GM21367 (cell line): ENCODE measurements around the gene CMSS1.

ENCODE experiments used
- ATAC-seq: cut with Tn5 transposase; IDR thresholded peaks from one replicate; pipeline ENCODE4 v1.9.1; 2021; ENCODE audit not compliant: unreplicated experiment

CMSS1 gene

DNA sequence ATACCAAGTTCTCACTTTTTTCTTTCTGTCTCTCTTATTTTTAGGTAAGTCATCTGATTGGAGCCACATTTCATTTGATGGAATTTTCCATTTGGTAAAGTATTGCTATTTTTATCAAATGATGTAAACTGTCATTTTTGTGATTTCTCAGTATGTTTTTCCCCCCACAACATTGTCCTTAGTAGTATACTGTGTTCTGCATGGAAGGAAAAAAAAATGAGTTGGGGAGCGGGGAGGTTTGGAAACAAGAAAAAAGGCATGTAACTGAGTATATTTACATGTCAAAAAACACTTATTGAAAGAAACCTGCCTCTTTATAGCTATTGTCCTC lies 192.4 kb downstream of the CMSS1 start:
- ATAC-seq = no peak

GRCh38 chr3:100018806-100019205 lies 201.1 kb downstream of the CMSS1 start:
- no peak for ATAC-seq

DNA sequence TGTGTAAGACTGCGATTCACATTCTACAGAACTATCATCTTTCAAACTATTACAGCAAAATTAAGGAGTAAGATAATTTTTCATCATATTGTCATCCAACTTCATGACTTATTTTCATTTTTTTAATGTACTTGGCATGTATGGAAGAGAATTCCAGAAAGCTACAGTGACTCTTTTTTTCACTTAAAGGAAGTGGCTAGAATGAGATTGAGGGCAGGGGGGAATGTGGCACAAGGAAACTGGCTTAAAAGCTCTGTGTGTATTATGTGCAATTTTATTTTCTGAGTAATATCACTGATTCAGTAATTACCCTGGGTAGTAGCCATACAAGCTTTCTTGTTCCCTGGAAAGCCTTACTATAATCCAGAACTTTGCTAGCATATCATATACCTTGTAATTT lies 202.1 kb downstream of the CMSS1 start:
- no peak for ATAC-seq

- ATAC-seq = no peak
These were observed 203.4 kb downstream of the CMSS1 start for GRCh38 chr3:100020876-100021644.

GRCh38 chr3:100022506-100022905 lies 204.8 kb downstream of the CMSS1 start:
- ATAC-seq = no peak

GRCh38 chr3:100023150-100023549 lies 205.5 kb downstream of the CMSS1 start:
- no peak for ATAC-seq

GRCh38 chr3:100023595-100023994 lies 205.9 kb downstream of the CMSS1 start:
- no peak for ATAC-seq

GRCh38 chr3:100024520-100025303 lies 207.1 kb downstream of the CMSS1 start:
- no peak for ATAC-seq

- no peak for ATAC-seq
These were observed 209.7 kb downstream of the CMSS1 start for GRCh38 chr3:100027321-100027720.

- no peak for ATAC-seq
These were observed 211.4 kb downstream of the CMSS1 start for GRCh38 chr3:100029052-100029451.

DNA sequence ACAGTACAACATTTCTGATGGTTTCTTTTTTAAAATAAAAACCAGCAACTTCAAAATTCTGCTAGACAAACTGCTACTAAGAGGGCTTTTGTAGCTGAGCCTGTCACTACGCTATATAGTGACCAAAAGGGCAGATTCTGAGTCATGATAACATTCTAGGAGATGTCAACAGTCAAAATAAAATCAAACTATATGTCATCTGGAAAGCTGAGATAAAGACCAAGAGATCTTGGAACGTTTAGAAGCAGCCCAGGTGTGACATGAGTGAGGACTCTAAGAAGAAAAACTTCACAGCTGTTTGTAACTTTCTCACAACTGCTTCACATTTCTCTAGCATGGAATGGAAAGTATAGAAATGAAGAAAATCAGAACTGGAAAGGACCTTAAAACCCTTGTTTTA lies 212.0 kb downstream of the CMSS1 start:
- ATAC-seq = no peak

GRCh38 chr3:100030346-100030745 lies 212.7 kb downstream of the CMSS1 start:
- no peak for ATAC-seq

DNA sequence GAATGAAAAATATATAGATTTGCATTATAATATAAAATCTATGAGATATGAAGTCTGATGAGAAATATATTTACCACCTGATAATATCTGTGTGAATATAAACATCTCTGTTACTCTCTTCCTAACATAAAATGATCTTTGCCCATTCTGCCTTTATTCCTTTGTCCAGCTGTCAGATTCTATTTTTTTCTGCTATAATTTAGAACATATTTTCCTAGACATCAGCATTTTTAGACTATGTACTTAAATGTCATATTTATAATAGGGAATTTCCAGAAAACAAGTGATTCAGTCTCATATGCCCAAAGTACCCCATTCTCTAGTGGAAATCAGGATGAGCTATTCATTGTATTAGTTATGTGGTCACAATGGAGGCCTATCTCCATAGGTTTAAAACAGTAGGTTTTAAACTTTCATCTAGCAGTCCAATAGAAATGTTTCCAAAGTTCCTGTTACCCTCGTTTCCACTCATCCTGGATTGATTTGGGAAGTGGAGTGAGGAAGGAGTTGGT lies 213.3 kb downstream of the CMSS1 start:
- ATAC-seq = no peak

DNA sequence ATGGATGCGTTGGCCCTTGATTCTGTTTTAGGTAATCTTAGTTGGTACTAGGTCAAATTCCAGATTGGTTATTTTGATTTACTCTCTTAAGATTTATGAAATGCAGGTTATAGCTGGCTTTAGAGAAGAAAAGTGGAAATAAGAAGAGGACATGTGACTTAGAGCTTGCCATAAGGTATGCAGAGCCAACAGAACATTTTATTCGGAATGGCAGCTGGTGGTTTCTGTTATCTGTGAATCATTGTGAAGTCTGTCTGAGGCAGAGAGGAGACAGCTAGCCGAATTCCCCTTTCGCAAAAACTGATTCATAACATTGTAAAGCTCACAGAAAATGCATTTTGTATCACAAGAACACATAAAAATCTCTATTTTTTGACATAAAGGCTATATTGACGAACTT lies 214.6 kb downstream of the CMSS1 start:
- ATAC-seq = no peak

- ATAC-seq = no peak
These were observed 215.5 kb downstream of the CMSS1 start for GRCh38 chr3:100033184-100033583.

DNA sequence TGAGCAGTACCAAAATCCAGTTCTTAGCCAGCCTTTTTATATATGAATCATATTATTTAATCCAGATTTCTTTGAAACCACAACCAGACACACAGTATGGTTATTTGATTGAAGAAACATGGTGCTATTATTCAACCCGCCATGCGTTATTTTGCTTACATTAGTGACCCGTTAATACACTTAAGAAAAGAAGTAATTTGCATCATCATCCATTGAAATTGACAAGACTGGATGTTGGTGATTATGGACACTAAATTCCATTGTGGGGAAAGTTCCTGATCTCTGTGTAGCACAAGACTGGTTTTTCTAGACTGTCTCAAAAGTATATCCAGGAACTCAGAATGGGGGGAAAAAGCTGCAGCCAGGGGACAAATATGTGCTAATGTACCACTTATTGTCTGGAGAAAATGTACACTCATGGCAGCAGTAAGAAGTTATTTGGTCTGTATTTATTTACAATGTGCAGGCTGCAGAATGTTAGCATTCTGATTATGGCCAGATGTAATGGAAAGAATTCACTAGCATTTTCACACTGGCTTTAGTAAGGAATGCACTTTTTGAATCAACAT lies 216.3 kb downstream of the CMSS1 start:
- ATAC-seq = no peak

DNA sequence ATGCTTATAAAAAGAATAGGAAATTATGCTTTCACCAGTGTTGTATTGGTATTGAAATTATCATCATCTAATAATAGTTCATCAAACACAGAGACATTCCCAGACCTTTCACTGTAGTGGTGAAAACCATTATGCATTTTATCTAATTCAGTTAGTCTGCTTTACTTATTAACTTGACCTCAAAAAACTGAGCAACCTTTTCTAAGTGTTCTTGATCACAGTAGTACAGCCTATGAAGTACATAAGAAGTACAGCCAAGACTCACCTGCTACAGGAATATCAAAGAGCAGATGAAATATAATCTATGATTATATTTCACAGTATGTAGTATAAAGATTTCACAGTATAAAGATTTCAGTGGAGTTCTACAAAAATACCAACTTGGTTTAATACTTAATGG lies 221.4 kb downstream of the CMSS1 start:
- ATAC-seq = no peak

DNA sequence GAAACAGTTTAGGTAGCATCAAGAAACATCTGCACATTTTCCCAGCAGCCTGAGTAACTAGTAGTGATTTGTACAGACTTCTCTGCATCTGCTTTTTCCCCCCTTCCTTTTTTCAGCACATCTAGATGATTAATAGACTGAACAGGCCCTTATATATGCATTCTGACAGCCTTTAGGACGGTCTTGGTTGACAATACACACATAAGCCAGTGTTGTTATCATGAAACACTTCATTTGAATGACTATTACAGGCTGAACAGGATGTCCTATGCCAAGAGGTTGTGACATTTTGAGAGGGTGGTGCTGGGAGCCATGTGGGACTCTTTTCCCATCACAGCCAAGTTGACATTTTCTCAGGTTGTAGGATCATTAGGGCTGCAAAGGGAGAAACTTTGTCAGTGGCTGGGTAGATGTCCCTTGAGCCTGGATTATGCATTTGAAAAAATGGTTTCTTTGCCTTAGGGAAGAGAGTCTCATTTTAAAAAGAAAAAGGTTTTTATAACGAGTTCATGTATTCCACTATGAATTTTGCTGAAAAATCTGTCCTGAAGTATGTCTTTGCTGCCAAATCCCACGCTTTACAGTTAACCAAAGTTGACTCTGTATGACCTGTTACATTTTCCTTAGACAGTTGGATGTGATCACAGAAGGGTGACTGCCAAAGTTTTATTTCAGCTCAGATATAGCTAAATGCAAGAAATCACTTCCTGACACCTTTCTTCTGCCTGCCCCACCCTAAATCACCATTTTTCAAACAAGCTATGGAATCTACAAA lies 223.0 kb downstream of the CMSS1 start:
- ATAC-seq = no peak

- no peak for ATAC-seq
These were observed 223.7 kb downstream of the CMSS1 start for GRCh38 chr3:100041328-100041749.

DNA sequence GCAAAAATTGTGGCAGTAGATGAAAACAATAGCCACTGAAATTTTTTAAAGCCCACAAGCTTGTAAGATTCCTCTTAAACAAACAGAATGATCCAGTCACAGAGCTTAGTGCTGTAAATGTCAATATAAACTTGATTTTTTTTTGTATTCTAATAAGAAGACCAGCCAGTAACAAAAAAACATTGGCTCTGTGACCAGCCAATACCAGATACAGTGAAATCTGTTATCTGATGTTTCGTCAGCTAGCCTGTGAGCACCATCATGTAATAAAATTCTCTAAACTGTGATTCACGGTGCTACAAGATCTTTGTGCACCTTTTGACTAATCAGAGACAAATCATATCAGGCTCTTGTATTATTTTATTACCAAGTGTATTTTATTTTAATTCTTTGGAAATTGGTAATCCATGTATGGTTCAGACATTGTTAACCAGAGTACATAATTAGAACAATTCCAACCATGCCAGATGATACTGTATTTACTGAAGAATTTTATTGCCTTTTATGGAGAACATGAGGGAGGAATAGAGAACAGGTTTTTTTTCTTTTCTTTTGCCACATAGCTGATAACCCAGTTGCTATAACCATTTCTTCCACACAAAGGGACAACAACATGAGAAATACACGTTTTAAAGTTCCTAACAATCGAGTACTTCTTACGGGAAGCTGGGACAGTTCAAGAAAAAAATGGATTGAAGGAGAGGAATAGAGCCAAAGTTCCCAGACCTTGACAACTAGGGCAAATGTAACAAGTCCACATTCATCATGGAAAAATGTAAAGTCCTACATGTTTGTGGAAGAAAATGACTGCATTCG lies 224.7 kb downstream of the CMSS1 start:
- no peak for ATAC-seq
